GM10266 (cell line): ENCODE measurements around the gene RNASE11.
"Not testable (repeated sequence)": the region's sequence is repeated elsewhere in the genome, so short reads cannot be mapped to it uniquely, and the experiment has no call there.

ENCODE experiments used
- DNase-seq: peaks from one replicate; pipeline ENCODE4 v3.0.0; 2012; ENCODE audit errors: extremely low spot score
- CTCF ChIP-seq: IDR thresholded peaks from 2 replicates; pipeline ENCODE4 v1.5.1; 2012; ENCODE audit warnings: mild to moderate bottlenecking, low read depth; ENCODE audit not compliant: control insufficient read depth, insufficient read depth; ENCODE audit errors: missing control alignments

RNASE11 gene

GRCh38 chr14:20569066-20569465, 18.7 kb downstream of the RNASE11 start:
- no peak for TF ChIP-seq CTCF
- DNase-seq, result no peak

- DNase-seq, result no peak
- TF ChIP-seq CTCF, result no peak
These were observed 19.4 kb downstream of the RNASE11 start for GRCh38 chr14:20568393-20568792.

- DNase-seq, result not testable (repeated sequence)
These were observed 20.6 kb downstream of the RNASE11 start for GRCh38 chr14:20567199-20567598.

DNA sequence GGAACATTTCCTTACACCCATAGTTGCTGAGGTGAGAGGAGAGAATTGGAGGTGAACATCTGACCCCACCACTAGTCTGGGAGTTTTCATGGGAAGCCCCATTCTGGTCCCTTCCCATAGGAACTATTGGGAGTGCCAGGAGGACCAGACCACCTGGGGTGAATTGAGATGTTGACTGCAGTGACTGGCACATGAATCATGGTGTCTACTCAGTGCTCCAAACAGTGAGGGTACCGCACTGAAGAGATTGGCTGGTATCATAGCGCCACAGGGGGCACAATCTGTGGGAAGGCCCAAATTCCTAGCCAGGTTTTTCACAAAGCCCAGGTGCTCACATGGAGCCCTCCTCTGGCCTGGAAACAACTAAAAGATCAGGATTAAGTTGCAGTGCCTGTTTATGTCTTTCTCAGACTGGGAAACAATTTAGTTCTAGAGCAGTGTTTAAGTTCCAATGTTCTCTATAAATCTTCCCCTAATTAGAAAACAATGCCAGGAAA, 23.3 kb downstream of the RNASE11 start:
- no peak for DNase-seq
- TF ChIP-seq CTCF, result no peak

DNA sequence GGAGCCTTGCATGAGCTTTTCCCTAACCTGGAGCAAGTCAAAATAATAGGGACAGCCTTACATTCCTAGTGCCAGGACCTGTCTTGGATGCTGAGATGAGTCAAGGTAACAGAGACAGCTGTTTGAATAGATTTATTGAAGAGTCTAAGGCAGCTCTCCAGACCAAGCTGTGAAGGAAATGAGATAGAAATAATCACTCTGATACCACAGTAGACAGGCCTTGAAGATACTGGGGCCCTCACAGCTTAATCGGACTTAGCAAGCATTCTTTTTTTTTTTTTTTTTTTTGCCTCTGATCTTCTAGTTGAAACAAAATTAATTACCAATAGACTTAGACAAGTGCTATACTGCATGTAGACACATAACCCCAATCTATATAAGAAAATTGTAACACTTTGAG, 23.8 kb downstream of the RNASE11 start:
- TF ChIP-seq CTCF, result no peak
- no peak for DNase-seq

DNA sequence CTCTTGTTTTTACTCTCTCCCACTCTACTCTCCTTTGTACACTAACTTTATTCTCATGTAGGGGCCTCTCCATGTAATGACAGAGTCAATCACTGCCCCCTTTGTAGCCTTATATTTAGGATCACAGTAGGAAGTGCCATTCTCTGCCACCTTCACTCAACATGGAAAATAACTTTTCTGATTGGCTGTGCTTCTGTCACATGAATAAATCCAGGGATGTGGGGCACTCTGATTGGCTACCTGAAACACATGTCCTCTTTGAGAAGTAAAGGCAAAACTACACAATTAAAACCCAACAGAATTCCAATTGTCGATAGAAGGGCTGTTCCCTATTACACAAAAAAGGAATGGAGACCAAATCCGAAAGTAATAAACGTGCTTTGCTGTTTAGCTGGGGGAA, 26.8 kb downstream of the RNASE11 start, which contains the start of gene RNASE9:
Gene RNASE9, minus strand, starts transcription at position 87 of the 400 bp plus-strand sequence.
- no peak for DNase-seq
- no peak for TF ChIP-seq CTCF

GRCh38 chr14:20559461-20559904, 28.3 kb downstream of the RNASE11 start:
- no peak for TF ChIP-seq CTCF

GRCh38 chr14:20557212-20557542, 30.6 kb downstream of the RNASE11 start:
- no peak for DNase-seq
- TF ChIP-seq CTCF, result no peak

More at GRCh38 chr14:20559461-20559904, 28.3 kb downstream of the RNASE11 start:
- no peak for DNase-seq
